ENCODE data around the gene C5orf52. TPM values are rescaled to one million over a fixed set of nuclear protein-coding genes. Genes with fewer than 3 reads are reported as not detected.
A peak's percentile ranks its signal among the peaks of the same experiment; 100 is the strongest.
"Not testable (repeated sequence)": the region's sequence is repeated elsewhere in the genome, so short reads cannot be mapped to it uniquely, and the experiment has no call there.

Gene C5orf52
- total RNA-seq, 1 donor from 2014 or later = not detected

- DNase-seq (ENCODE audit: low spot score) = peak; percentile 8
Measured at GRCh38 chr5:157677931-157678330, 6.6 kb downstream of the C5orf52 start.

GRCh38 chr5:157679801-157680200, 8.5 kb downstream of the C5orf52 start:
- DNase-seq (ENCODE audit: low spot score) = no peak

DNA sequence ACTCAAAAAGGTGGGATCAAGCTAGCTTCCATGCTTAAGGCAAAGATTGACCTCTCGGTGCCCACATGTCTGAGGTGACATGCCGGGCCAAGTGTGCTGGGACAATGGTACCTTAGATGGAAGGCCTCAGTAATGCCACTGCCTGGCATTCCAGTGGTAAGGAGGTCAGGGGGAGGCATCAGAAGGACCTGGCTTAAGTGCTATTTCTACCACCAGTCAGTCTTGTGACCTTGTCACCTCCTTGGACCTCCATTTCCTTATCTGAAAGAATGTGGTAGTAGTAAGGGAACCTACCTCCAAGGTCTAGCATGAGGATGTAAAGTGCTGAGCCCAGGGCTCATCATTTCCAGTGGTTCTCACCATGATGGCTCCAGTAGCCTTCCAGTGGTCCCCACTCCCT, 8.9 kb downstream of the C5orf52 start:
- DNase-seq (ENCODE audit: low spot score) = no peak

GRCh38 chr5:157681048-157681447, 9.7 kb downstream of the C5orf52 start:
- no peak for DNase-seq (ENCODE audit: low spot score)

GRCh38 chr5:157682257-157682656, 10.9 kb downstream of the C5orf52 start:
- peak; percentile 13 for DNase-seq (ENCODE audit: low spot score)

- DNase-seq (ENCODE audit: low spot score) = peak; percentile 14
Measured at GRCh38 chr5:157686276-157687197, 15.2 kb downstream of the C5orf52 start.

GRCh38 chr5:157687198-157687554, 15.8 kb downstream of the C5orf52 start:
- DNase-seq (ENCODE audit: low spot score) = peak; percentile 22

DNA sequence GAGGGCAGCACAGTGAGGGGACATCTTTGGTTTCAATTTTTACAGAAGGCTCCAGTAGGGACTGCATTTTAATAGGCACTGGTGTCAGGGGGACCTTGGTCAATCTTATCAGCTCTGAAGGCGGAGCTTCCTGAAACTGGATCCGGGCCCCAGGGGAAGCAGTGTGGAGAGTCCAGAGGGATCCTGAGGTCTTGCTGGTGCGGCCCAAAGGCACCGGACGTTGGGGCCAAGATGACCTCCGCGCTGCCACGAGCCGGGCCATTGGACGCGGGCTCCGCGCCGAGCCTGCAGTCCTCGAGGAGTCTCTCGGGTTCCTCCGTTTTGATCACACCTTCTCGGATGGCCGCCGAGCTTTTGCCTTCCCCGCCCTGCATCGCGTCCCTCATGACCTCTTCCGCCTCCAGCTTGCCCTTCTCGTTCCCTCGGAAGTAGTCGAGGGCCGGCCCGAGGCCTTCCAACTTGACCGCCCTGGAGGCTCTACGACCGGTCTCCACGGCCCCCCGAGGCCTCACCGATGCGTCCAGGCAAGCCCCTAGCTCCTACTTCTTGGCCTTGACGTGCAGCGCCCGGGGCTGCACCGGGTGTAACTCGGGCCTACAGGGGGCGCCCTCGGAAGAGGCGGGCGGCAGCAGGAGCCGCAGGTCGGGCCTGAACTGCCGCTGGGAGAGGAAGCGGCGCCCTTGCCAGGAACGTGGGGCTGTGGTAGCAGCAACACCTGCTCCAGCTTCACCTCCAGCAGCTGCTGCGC, 18.8 kb downstream of the C5orf52 start:
- DNase-seq (ENCODE audit: low spot score) = peak; percentile 38

- peak; percentile 22 for DNase-seq (ENCODE audit: low spot score)
Measured at GRCh38 chr5:157690690-157691433, 19.5 kb downstream of the C5orf52 start.

DNA sequence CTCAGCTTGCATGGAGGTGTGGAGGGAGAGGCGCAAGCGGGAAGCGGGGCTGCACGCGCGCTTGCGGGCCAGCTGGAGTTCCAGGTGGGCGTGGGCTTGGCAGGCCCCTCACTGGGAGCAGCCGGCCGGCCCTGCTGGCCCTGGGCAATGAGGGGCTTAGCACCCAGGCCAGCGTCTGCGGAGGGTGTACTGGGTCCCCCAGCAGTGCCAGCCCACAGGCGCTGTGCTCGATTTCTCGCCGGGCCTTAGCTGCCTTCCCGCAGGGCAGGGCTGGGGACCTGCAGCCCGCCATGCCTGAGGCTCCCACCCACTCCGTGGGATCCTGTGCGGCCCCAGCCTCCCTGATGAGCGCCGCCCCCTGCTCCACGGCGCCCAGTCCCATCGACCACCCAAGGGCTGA, 22.5 kb downstream of the C5orf52 start:
- DNase-seq (ENCODE audit: low spot score) = peak; percentile 17

GRCh38 chr5:157696154-157696553, 24.8 kb downstream of the C5orf52 start:
- DNase-seq (ENCODE audit: low spot score) = not testable (repeated sequence)

- not testable (repeated sequence) for DNase-seq (ENCODE audit: low spot score)
Measured at GRCh38 chr5:157698674-157699073, 27.3 kb downstream of the C5orf52 start.

DNA sequence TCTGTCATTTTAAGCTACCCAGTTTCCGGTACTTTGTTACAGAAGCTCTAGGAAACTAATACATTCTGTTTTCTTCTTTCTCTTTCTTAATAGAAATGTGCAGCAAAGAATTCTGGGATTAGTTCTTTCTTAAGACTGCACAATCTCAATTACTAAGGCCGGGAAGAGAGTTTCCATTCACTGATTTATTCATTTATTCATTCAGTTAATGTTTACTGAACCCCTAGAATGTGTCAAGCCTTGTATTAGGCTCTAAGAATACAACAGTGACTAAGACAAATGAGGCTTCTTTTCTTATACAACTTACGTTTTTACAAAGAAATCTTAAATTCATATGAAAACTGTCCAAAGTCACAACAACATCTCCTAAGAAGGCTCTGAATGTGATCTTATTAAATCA, 32.4 kb downstream of the C5orf52 start:
- no peak for DNase-seq (ENCODE audit: low spot score)

- no peak for DNase-seq (ENCODE audit: low spot score)
Measured at GRCh38 chr5:157708866-157709265, 37.5 kb downstream of the C5orf52 start.

GRCh38 chr5:157709346-157709745, 38.0 kb downstream of the C5orf52 start:
- no peak for DNase-seq (ENCODE audit: low spot score)

- no peak for DNase-seq (ENCODE audit: low spot score)
Measured at GRCh38 chr5:157710431-157710830, 39.1 kb downstream of the C5orf52 start.

GRCh38 chr5:157710882-157711281, 39.5 kb downstream of the C5orf52 start:
- no peak for DNase-seq (ENCODE audit: low spot score)

DNA sequence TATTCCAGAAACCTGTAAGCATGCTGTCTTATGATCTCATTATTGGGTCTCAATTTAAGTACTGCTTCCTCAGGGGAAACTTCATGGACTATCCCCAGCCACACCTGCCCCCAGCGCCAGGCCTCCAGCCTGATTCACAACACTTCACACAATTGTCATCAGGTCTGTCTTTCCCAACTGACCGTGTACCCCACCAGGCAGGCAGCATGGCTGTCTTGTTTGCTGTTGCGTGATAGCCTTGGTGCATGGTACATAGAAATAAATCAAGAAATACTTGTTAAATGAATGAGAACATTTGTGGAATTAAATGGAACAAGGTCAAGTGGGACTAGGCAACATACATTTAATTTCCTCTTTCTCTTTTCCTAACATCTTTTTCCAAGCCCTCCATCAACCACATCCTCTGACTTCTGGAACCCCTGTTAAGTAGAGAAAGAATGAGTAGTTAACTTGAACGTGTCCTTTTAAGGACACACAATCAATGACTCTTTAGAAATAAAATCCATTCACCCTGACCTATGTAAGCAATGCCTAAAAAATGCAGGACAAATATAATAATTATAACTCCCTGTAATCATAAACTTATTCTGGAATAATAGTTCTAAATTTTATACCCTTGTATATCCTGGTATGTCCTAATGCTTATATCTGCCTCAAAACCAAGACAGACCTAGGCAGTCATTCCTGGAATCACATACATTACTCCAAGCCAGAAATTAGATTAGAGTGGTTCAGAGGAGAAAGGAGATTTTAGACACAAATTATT, 42.7 kb downstream of the C5orf52 start:
- no peak for DNase-seq (ENCODE audit: low spot score)

GRCh38 chr5:157714596-157714864, 43.2 kb downstream of the C5orf52 start:
- DNase-seq (ENCODE audit: low spot score) = no peak

- DNase-seq (ENCODE audit: low spot score) = no peak
Measured at GRCh38 chr5:157718519-157718918, 47.2 kb downstream of the C5orf52 start.

DNA sequence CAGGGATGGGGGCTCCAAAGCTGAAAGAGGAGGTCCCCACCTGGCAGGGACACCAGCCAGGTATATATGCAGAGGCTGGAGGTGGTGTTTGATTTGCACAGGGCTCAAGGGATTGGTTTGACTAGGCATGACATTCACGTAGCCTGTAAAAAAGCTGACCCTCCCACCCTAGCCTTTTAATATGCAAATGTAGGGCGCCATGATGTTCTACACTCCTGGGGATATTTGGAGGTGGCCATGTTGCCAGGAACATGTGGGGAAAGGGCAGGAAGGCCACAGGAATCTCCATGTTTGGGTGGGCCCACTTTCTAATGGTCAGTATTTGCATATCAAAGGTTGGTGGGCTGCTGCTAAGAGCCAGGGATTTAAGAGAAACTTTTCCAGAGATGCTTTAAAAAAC, 47.9 kb downstream of the C5orf52 start:
- no peak for DNase-seq (ENCODE audit: low spot score)

GRCh38 chr5:157721159-157721558, 49.8 kb downstream of the C5orf52 start:
- DNase-seq (ENCODE audit: low spot score) = no peak

All from ureter (tissue), 1 donor.